Liver (tissue), 9 donors: ENCODE measurements around the gene FBXW5. TPM values are rescaled to one million over a fixed set of nuclear protein-coding genes. Genes with fewer than 3 reads are reported as not detected.

Experiments used
- DNase-seq: peaks from one replicate; pipeline ENCODE4 v3.0.0-alpha.2; 2017; ENCODE audit warnings: low spot score
- H3K27ac ChIP-seq, 2 donors: one replicate each; pipeline ENCODE4 v1.7.0; 2013; ENCODE audit warnings: inconsistent platforms in 2 of 2, low read length in 2 of 2, control low read depth in 1 of 2, low read depth in 1 of 2, mild to moderate bottlenecking in 1 of 2
- H3K27me3 ChIP-seq, 4 donors: one replicate each; pipeline versions ENCODE4 v1.6.1 to v1.7.0; 2013; ENCODE audit warnings: low read length in 3 of 4, inconsistent platforms in 1 of 4, mild to moderate bottlenecking in 1 of 4, moderate library complexity in 1 of 4; ENCODE audit not compliant: control insufficient read depth in 4 of 4, insufficient read depth in 4 of 4
- H3K36me3 ChIP-seq, 4 donors: one replicate each; pipeline versions ENCODE4 v1.6.1 to v1.7.0; 2013; ENCODE audit warnings: low read length in 3 of 4, mild to moderate bottlenecking in 3 of 4, low read depth in 1 of 4, moderate library complexity in 1 of 4; ENCODE audit not compliant: control insufficient read depth in 4 of 4, insufficient read depth in 3 of 4
- H3K4me1 ChIP-seq, 4 donors: one replicate each; pipeline versions ENCODE4 v1.6.1 to v1.7.0; 2013; ENCODE audit warnings: low read length in 3 of 4, mild to moderate bottlenecking in 3 of 4, moderate library complexity in 1 of 4; ENCODE audit not compliant: control insufficient read depth in 4 of 4, insufficient read depth in 4 of 4
- H3K4me3 ChIP-seq, 3 donors: one replicate each; pipeline versions ENCODE4 v1.6.1 to v1.7.0; 2013; ENCODE audit warnings: low read length in 3 of 3, control low read depth in 1 of 3, low read depth in 1 of 3, mild to moderate bottlenecking in 1 of 3
- H3K9ac ChIP-seq, 2 donors: one replicate each; pipeline ENCODE4 v1.7.0; 2013; ENCODE audit warnings: low read length in 2 of 2, mild to moderate bottlenecking in 2 of 2, moderate library complexity in 2 of 2, control low read depth in 1 of 2, low read depth in 1 of 2
- H3K9me3 ChIP-seq, 4 donors: one replicate each; pipeline versions ENCODE4 v1.6.1 to v1.7.0; 2013; ENCODE audit warnings: low read length in 3 of 4; ENCODE audit not compliant: control insufficient read depth in 4 of 4
- CTCF ChIP-seq: fragments of 150-350 bp; IDR thresholded peaks from 2 replicates; pipeline ENCODE4 v1.5.1; 2017; ENCODE audit warnings: improper control_type of control experiment, low read depth, low read length; ENCODE audit not compliant: missing input control
- EGR1 ChIP-seq, 2 donors: IDR thresholded peaks; 2 replicates each; pipeline ENCODE4 v1.6.1; 2016 to 2018; ENCODE audit warnings: antibody characterized with exemption in 2 of 2, low read depth in 2 of 2
- FOXA1 ChIP-seq: IDR thresholded peaks from 2 replicates; pipeline ENCODE4 v1.6.1; 2016; ENCODE audit warnings: antibody characterized with exemption
- GABPA ChIP-seq, 2 donors: IDR thresholded peaks in 1 of 2; conservative IDR thresholded peaks in 1 of 2; 2 replicates each; pipeline ENCODE4 v1.6.1; 2016; ENCODE audit warnings: antibody characterized with exemption in 2 of 2, mild to moderate bottlenecking in 1 of 2, moderate library complexity in 1 of 2
- JUND ChIP-seq, 2 donors: IDR thresholded peaks; 2 replicates each; pipeline ENCODE4 v1.6.1; 2016; ENCODE audit warnings: antibody characterized with exemption in 2 of 2
- MAX ChIP-seq: IDR thresholded peaks from 2 replicates; pipeline ENCODE4 v1.6.1; 2016; ENCODE audit warnings: antibody characterized with exemption
- NR2F2 ChIP-seq: IDR thresholded peaks from 2 replicates; pipeline ENCODE4 v1.6.1; 2016; ENCODE audit warnings: antibody characterized with exemption
- RAD21 ChIP-seq, 2 donors: IDR thresholded peaks; 2 replicates each; pipeline ENCODE4 v1.6.1; 2016; ENCODE audit warnings: antibody characterized with exemption in 2 of 2, mild to moderate bottlenecking in 2 of 2
- REST ChIP-seq: IDR thresholded peaks from 2 replicates; pipeline ENCODE4 v1.6.1; 2016; ENCODE audit warnings: antibody characterized with exemption, mild to moderate bottlenecking
- RXRA ChIP-seq, 2 donors: IDR thresholded peaks; 2 replicates each; pipeline ENCODE4 v1.6.1; 2017 to 2018; ENCODE audit warnings: antibody characterized with exemption in 2 of 2, mild to moderate bottlenecking in 1 of 2
- SP1 ChIP-seq: IDR thresholded peaks from 2 replicates; pipeline ENCODE4 v1.6.1; 2018; ENCODE audit warnings: antibody characterized with exemption, mild to moderate bottlenecking
- TAF1 ChIP-seq: conservative IDR thresholded peaks from 2 replicates; pipeline ENCODE4 v1.6.1; 2016; ENCODE audit warnings: antibody characterized with exemption, mild to moderate bottlenecking
- YY1 ChIP-seq: IDR thresholded peaks from 2 replicates; pipeline ENCODE4 v1.6.1; 2016; ENCODE audit warnings: antibody characterized with exemption, mild to moderate bottlenecking
- ZBTB33 ChIP-seq: IDR thresholded peaks from 2 replicates; pipeline ENCODE4 v1.6.1; 2016; ENCODE audit warnings: antibody characterized with exemption
- WGBS: extraction: QIAGEN DNeasy Blood & Tissue Kit; methylation state at CpG from one replicate; pipeline ENCODE4 v1.1.7; 2013; 5-methylcytosine and 5-hydroxymethylcytosine counted together
- polyA plus RNA-seq, 2 donors: library from polyadenylated mRNA; stranded (reverse) in 1 of 2; unstranded in 1 of 2; fragments of 200-250 nt in 1 of 2; fragments of >200 nt in 1 of 2; fragmentation: Nextera tagmentation in 1 of 2; extraction: Ambion mirVana in 1 of 2; gene quantifications; one replicate each; pipeline versions ENCODE4 v1.2.1 to v1.2.3, GENCODE V29; 2013 to 2015
- total RNA-seq, 2 donors: library from RNA; depleted of rRNA; stranded (reverse); fragments of >200 nt; gene quantifications; one replicate each; pipeline ENCODE4 v1.2.3, GENCODE V29; 2014
- donor health status: healthy.
- donor health status: healthy.
- donor health status: healthy.
- donor health status: healthy.
- donor health status: healthy.

Gene FBXW5
- total and polyA plus RNA-seq, 4 donors: 64.0 to 163 (median 109) TPM

- TF ChIP-seq RXRA (IDR thresholded peaks at IDR 0.05): peak in 1 of 2 donors; percentile 8
- TF ChIP-seq EGR1 (IDR thresholded peaks at IDR 0.05; ENCODE audit: low read depth in 2 of 2): no peak
- Histone ChIP-seq H3K4me1 (peaks cover 12 to 31% (median 20%) of the 10 kb centered on the region in 4 donors), H3K9ac (peak overlapping the region in 1 of 2 donors; percentile 63), H3K27ac (peak overlapping the region; percentile 83 to 94), H3K36me3 (peaks cover 0 to 14% (median 9%) of the 10 kb centered on the region in 4 donors), H3K4me3 (no peak overlapping the region), H3K27me3 (no peaks in the 10 kb centered on the region), H3K9me3 (no peaks in the 10 kb centered on the region)
- DNase-seq: no peak
- 79% methylated on average over 13 of the region's 13 CpGs for WGBS
Measured at GRCh38 chr9:136900988-136901515, 43.5 kb downstream of the FBXW5 start.

- no peak for TF ChIP-seq MAX
- no peak for TF ChIP-seq TAF1
- no peak for TF ChIP-seq SP1
- TF ChIP-seq EGR1 (IDR thresholded peaks at IDR 0.05; ENCODE audit: low read depth in 2 of 2): no peak
- TF ChIP-seq YY1: no peak
- TF ChIP-seq NR2F2: no peak
- no peak for TF ChIP-seq JUND (IDR thresholded peaks at IDR 0.05)
- TF ChIP-seq CTCF: no peak
- peaks cover 12 to 31% (median 20%) of the 10 kb centered on the region in 4 donors for H3K4me1 ChIP-seq
- H3K27ac ChIP-seq: peak overlapping the region in 1 of 2 donors; percentile 94
- H3K4me3 ChIP-seq: no peak overlapping the region
- no peak overlapping the region for H3K9ac ChIP-seq
- DNase-seq: no peak
- peaks cover 0 to 14% (median 9%) of the 10 kb centered on the region in 4 donors for H3K36me3 ChIP-seq
- H3K9me3 ChIP-seq: no peaks in the 10 kb centered on the region
- H3K27me3 ChIP-seq: no peaks in the 10 kb centered on the region
- 94% methylated on average over 10 of the region's 10 CpGs for WGBS
Measured at GRCh38 chr9:136900556-136900955, 44.0 kb downstream of the FBXW5 start.

GRCh38 chr9:136899196-136899595 is 45.3 kb downstream of the FBXW5 start:
- Histone ChIP-seq H3K36me3 (peaks cover 0 to 14% (median 9%) of the 10 kb centered on the region in 4 donors), H3K27ac (no peak overlapping the region), H3K9ac (no peak overlapping the region), H3K9me3 (no peaks in the 10 kb centered on the region), H3K4me3 (no peak overlapping the region), H3K27me3 (no peaks in the 10 kb centered on the region), H3K4me1 (peaks cover 12 to 31% (median 20%) of the 10 kb centered on the region in 4 donors)
- TF ChIP-seq FOXA1 (no peak), JUND (IDR thresholded peaks at IDR 0.05) (no peak), MAX (no peak), ZBTB33 (no peak), GABPA (IDR thresholded peaks at IDR 0.05 in 1 of 2, conservative IDR thresholded peaks at IDR 0.05 in 1 of 2) (no peak), REST (no peak), RAD21 (IDR thresholded peaks at IDR 0.05) (no peak)
- WGBS: 86% methylated on average over 9 of the region's 9 CpGs
- no peak for DNase-seq
